ENCODE results near the gene TMEM127.
A peak's percentile ranks its signal among the peaks of the same experiment; 100 is the strongest.
"Not testable (repeated sequence)": the region's sequence is repeated elsewhere in the genome, so short reads cannot be mapped to it uniquely, and the experiment has no call there.

Gene TMEM127

GRCh38 chr2:96241227-96241626 lies 24.6 kb downstream of the TMEM127 start:
- DNase-seq (ENCODE audit: low read depth), result no peak

- no peak for DNase-seq (ENCODE audit: low read depth)
Measured at GRCh38 chr2:96240341-96241038, 25.3 kb downstream of the TMEM127 start.

GRCh38 chr2:96239745-96240264 lies 26.0 kb downstream of the TMEM127 start:
- no peak for DNase-seq (ENCODE audit: low read depth)

- no peak for DNase-seq (ENCODE audit: low read depth)
Measured at GRCh38 chr2:96239091-96239490, 26.7 kb downstream of the TMEM127 start.

- no peak for DNase-seq (ENCODE audit: low read depth)
Measured at GRCh38 chr2:96238266-96238665, 27.5 kb downstream of the TMEM127 start.

GRCh38 chr2:96236882-96237281 lies 28.9 kb downstream of the TMEM127 start:
- no peak for DNase-seq (ENCODE audit: low read depth)

GRCh38 chr2:96233880-96234316 lies 31.9 kb downstream of the TMEM127 start:
- DNase-seq (ENCODE audit: low read depth), result no peak

GRCh38 chr2:96233436-96233835 lies 32.4 kb downstream of the TMEM127 start:
- no peak for DNase-seq (ENCODE audit: low read depth)

- DNase-seq (ENCODE audit: low read depth), result no peak
Measured at GRCh38 chr2:96231316-96231715, 34.5 kb downstream of the TMEM127 start.

GRCh38 chr2:96225016-96225533 lies 40.7 kb downstream of the TMEM127 start:
- no peak for DNase-seq (ENCODE audit: low read depth)

- not testable (repeated sequence) for DNase-seq (ENCODE audit: low read depth)
Measured at GRCh38 chr2:96221106-96221505, 44.7 kb downstream of the TMEM127 start.

- not testable (repeated sequence) for DNase-seq (ENCODE audit: low read depth)
Measured at GRCh38 chr2:96219959-96220358, 45.8 kb downstream of the TMEM127 start.

- DNase-seq (ENCODE audit: low read depth), result no peak
Measured at GRCh38 chr2:96218508-96219131, 47.2 kb downstream of the TMEM127 start.

- DNase-seq (ENCODE audit: low read depth), result no peak
Measured at GRCh38 chr2:96214554-96214953, 51.2 kb downstream of the TMEM127 start.

GRCh38 chr2:96213379-96213778 lies 52.4 kb downstream of the TMEM127 start:
- DNase-seq (ENCODE audit: low read depth), result no peak

GRCh38 chr2:96212339-96212738 lies 53.5 kb downstream of the TMEM127 start:
- DNase-seq (ENCODE audit: low read depth), result no peak

GRCh38 chr2:96209729-96210085 lies 56.1 kb downstream of the TMEM127 start:
- no peak for DNase-seq (ENCODE audit: low read depth)

GRCh38 chr2:96209011-96209728 lies 56.6 kb downstream of the TMEM127 start:
- no peak for DNase-seq (ENCODE audit: low read depth)

- peak; percentile 96 for DNase-seq (ENCODE audit: low read depth)
Measured at GRCh38 chr2:96208143-96209010, 57.4 kb downstream of the TMEM127 start, which contains the start of gene STARD7. Gene STARD7 (minus strand): TSS chr2:96208827. CDS start chr2:96208434, 393 bp downstream.

GRCh38 chr2:96207774-96208142 lies 58.0 kb downstream of the TMEM127 start:
- peak; percentile 12 for DNase-seq (ENCODE audit: low read depth)

GRCh38 chr2:96207073-96207773 lies 58.6 kb downstream of the TMEM127 start:
- DNase-seq (ENCODE audit: low read depth), result peak; percentile 21

Measured in amniotic epithelial cell (primary cell).